ENCODE measurements around the gene BBLN. TPM values are rescaled to one million over a fixed set of nuclear protein-coding genes. Genes with fewer than 3 reads are reported as not detected.

The BBLN gene
- total RNA-seq, 1 donor from 2014 or later, result 47.3 TPM

Other genes starting within 250 kb of the BBLN start
- gene ST6GALNAC4, start 243.2 kb upstream of the BBLN start, total RNA-seq, result 14.5 and 21.7 TPM in 2 replicates
- gene PIP5KL1, start 229.5 kb upstream of the BBLN start, total RNA-seq, result 4.6 and 4.9 TPM in 2 replicates
- 32.7 and 34.3 TPM in 2 replicates for gene DPM2, start 222.4 kb upstream of the BBLN start, total RNA-seq
- gene EEIG1, start 179.3 kb upstream of the BBLN start, total RNA-seq, result 26.0 and 26.4 TPM in 2 replicates
- gene NAIF1, start 92.9 kb upstream of the BBLN start, total RNA-seq, result 9.6 and 10.2 TPM in 2 replicates
- gene SLC25A25, start 92.0 kb upstream of the BBLN start, total RNA-seq, result 9.8 and 14.4 TPM in 2 replicates
- 44.1 and 44.4 TPM in 2 replicates for gene PTGES2, start 32.5 kb upstream of the BBLN start, total RNA-seq
- gene LCN2, start 10.8 kb upstream of the BBLN start, total RNA-seq, result not detected in 2 replicates
- 110 and 117 TPM in 2 replicates for gene CIZ1, start 31.3 kb downstream of the BBLN start, total RNA-seq
- gene DNM1, start 43.1 kb downstream of the BBLN start, total RNA-seq, result 29.7 and 37.6 TPM in 2 replicates
- 105 and 117 TPM in 2 replicates for gene GOLGA2, start 115.7 kb downstream of the BBLN start, total RNA-seq
- 29.2 and 30.8 TPM in 2 replicates for gene SWI5, start 116.0 kb downstream of the BBLN start, total RNA-seq
- 26.6 and 27.9 TPM in 2 replicates for gene TRUB2, start 162.2 kb downstream of the BBLN start, total RNA-seq
- 31.4 and 31.5 TPM in 2 replicates for gene COQ4, start 162.6 kb downstream of the BBLN start, total RNA-seq
- gene SLC27A4, start 180.3 kb downstream of the BBLN start, total RNA-seq, result 26.1 and 26.9 TPM in 2 replicates
- 50.7 and 51.6 TPM in 2 replicates for gene URM1, start 211.1 kb downstream of the BBLN start, total RNA-seq

All from astrocyte (in vitro differentiated cells and primary cell).